ENCODE data around the gene VAC14.
A peak's percentile ranks its signal among the peaks of the same experiment; 100 is the strongest.

VAC14 gene

GRCh38 chr16:70691223-70692129 is 109.5 kb downstream of the VAC14 start:
- peak; percentile 83 for DNase-seq (ENCODE audit: low spot score)

DNA sequence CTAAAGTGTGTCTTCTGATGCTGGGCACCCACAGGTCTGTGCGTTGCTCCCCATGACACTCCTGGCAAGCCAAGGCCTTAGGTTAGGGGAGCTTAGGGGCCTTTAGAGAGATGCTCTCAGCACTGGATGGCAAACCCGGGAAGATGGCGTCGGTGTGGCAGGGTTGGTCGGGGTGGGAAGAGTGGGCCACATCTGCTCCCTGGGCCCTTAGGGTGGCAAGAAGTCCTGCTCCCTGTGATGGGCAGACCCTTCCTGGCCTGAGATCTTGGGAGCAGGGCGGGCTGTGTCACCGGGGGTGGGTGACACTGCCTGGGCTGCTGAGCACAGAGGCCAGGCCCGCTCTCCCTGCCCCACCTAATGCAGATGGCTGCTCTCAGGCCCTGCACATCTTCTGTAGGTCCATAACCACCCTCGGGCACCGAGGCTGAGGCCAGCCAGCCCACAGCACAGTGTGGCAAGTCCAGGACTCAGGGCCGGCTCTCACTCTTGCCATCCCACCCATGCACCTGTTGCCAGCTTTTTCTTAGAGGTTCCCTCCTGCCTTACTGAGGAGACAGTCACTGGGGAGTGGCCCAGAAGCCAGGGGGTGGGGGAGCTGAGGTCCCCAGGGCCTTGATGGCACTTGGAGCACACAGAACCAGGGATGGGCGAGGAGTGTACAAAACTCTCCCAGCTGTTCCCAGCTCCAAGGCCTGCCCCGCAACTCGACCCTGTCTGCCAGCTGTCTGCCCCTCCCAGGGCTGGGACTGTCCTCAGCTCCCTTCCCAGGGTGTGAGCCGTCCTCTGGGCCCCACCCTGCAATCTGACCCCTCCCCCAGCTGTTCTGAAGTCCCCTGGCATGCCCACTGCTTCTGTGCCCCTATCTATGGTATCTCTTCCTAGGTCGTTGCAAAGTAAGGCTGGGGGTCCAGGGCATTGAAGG is 110.7 kb downstream of the VAC14 start:
- DNase-seq (ENCODE audit: low spot score), result no peak

DNA sequence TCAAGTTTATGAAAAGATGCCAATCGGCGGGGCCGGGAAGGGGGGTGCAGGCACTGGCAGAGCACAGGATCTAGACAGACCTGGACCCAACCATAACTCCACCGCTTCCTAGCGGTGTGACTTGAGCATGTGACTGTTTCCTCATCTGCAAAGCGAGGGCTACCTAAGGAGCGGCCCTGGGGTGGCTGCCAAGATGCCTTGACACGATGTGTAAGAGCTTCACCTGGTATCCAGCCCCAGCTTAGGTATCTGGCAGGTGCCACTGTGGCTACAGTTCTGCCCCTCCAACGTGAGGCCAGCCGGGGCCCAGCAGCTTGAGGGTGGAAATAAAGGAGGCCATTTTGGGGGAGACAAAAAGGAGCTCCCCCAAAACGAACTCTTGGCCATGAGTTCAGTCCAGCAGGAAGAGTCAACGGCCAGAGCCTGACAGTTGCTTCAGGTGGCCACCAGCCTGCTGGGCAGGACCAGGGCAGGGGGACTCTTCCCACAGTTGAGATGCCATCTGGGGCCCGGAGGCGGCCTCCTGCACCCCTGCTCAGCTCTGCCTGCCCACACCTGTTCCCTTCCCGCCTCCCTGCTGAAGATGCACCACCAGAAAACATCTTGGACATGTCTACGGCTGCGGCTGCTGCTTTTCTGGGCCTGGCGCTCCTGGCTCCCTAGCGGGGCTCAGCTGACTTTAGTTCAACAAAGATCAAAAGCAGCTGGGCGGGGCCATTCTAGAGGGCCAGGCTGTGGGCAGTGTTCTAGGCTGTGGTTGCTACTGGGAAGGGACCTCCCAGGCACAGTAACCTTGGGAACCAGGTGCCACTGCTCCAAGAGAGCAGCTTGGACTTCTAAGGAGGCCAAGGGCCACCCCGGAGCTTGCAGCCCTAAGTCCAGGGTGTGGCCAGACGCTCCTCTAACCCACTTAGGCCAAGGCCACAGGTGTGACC is 111.7 kb downstream of the VAC14 start:
- DNase-seq (ENCODE audit: low spot score), result no peak

- peak; percentile 91 for DNase-seq (ENCODE audit: low spot score)
Observed at GRCh38 chr16:70688246-70688742, 112.7 kb downstream of the VAC14 start.

DNA sequence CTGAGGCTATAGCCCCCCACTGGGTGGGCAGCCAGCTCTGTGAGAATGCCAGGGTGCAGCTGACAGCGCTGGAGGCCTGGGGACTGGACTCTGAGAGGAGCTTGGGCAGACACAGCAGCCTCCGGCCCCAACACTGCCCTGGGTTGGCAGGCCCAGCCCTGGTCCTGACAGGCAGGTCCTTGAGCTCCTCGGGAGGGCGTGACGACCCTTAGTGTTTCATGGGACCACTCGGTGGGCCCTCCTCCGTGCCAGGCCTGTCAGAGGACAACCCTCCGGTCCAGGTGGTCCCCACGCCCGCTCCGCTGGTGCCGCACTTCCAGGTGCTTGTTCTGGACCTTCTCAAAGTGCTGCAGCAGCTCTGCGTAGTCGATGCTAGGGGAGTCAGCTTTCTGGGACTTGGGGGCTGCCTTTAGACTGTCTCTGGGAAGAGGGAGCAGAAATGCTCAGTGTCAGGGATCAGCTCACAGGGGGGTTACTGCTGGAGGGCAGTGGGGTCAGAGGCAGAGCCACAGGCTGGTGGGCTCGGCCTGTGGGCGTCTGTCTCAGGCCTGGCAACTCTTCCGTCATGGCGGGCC is 113.2 kb downstream of the VAC14 start:
- DNase-seq (ENCODE audit: low spot score), result no peak

DNA sequence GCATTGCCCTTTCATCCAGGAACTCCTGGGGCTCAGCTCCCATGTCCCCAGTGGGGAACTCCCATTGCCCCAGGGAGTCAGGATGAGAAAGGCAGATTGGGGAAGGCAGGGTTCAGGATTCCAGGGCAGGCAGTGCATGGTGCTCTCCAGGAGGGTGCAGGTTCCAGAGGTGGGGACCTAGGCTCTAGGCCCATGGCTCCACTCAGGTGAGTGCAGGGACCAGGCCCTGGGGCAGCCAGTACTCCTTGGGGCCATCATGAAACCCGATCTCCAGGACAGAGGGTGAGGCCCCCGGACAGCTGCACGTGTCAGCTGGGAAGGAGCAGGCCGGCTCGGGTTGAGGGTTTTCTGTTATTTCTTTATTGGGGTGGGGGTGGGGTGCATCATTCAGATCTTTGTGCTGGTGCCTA is 113.9 kb downstream of the VAC14 start:
- DNase-seq (ENCODE audit: low spot score), result no peak

DNA sequence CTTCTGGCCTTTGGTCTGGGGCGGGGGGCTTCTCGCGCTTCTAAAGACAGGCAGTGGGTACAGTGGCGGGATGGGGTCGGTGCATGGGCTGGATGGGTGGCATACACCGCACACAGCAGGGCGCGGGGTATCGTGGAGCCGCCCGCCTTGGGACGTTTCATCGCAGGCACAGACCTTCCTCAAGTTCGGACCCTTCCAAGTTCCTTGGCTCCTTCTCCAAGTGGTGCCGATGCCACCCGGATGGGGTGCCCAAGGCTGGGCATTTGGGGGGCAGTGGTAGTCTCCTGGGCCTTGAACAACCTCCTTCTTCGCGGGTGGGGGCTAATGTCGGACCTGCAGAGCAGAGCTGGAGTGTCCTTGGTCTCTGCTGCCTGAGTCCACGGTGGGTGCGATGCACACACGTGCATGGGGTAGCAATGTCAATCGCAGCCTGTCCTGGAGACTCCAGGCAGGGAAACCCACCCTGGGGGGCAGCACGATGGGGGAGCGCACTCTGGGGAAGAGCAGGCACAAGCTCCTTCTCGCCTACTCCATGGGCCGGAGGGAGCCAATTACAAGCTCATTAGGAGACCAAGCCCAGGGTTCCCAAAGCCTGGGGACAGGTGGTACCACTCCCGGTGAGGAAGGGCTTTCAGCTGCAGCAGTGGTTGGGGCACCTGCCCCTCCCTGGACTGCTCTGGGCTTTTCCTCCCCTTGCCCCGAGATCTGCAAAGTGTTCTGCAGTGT is 114.4 kb downstream of the VAC14 start:
- no peak for DNase-seq (ENCODE audit: low spot score)

DNA sequence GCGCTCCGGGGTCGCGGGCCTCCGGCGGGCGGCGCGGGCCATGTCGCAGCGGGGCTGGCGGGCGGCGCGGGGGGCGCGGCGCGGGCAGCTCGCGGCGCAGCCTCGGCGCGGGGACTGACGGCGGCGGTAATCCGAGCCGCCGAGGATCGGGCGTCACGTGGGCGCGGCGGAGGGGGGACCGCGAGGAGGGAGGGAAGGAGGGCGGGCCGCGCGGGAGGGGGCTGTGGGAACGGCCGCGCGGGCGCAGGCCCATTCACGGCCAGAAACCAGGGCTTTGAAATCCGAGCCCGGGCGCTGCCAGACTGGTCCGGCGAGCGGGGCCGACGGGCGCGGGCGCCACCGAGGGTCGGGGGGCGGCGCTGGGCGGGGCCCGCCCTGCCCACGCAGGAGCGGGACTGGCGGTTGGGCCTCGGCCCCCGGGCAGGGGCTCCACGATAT is 115.0 kb downstream of the VAC14 start, which contains the start of gene MTSS2:
Gene MTSS2 (minus strand): TSS at position 116 of the 438 bp plus-strand sequence. CDS start 262 bp downstream, outside the sequence.
- DNase-seq (ENCODE audit: low spot score), result peak; percentile 58

- no peak for DNase-seq (ENCODE audit: low spot score)
Observed at GRCh38 chr16:70685061-70685937, 115.7 kb downstream of the VAC14 start.

- no peak for DNase-seq (ENCODE audit: low spot score)
Observed at GRCh38 chr16:70684146-70685060, 116.6 kb downstream of the VAC14 start.

- DNase-seq (ENCODE audit: low spot score), result no peak
Observed at GRCh38 chr16:70683146-70683944, 117.6 kb downstream of the VAC14 start.

DNA sequence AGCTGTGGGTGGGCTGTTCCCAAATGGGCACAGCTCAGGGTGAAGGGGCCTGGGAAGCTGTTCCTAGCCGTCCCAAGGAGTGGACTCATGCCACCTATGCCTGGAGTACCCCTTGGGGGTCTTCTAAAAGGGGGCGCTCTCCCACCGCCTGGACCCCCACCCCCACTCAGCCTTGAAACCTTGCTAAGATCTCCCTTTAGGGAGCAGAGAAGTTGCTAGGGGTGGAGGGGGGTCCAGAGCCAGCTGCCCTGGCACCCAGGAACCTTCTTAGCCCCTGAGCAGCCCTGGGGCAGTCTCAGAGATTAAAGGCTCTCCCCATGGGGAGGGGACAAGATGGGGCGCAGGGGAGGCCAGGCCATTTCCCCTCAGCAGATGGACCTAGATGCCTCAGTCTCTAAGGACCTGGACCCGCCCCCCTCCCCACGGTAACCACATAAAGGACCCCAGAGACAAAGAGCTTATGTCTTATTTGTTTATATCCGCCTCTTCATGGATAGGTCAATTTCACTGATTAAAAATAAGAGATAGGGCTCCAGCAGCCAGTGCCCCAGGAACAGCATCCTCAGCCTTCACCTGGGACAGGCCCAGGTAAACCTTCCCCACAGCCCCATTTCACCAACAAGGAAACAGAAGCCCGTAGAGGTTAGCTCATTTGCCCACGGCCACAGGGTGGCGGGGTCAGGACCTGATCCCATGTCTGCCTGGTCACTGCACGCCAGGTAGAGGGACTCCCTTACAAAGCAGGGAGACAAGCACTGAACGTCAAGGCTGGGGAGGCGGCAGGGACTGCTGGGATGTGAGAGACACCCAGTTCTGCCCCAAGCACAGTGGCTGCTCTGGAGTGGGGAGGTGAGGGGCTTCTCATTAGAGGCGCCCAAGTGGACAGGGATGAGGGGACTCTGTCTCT is 118.5 kb downstream of the VAC14 start:
- DNase-seq (ENCODE audit: low spot score), result no peak

- DNase-seq (ENCODE audit: low spot score), result peak; percentile 96
Observed at GRCh38 chr16:70681382-70682238, 119.3 kb downstream of the VAC14 start.

- no peak for DNase-seq (ENCODE audit: low spot score)
Observed at GRCh38 chr16:70680495-70681381, 120.2 kb downstream of the VAC14 start.

All from pons (tissue), 1 donor.